GF-D8 (cell line): ENCODE results near the gene NKIRAS1.
A peak's percentile ranks its signal among the peaks of the same experiment; 100 is the strongest.
"Not testable (repeated sequence)": the region's sequence is repeated elsewhere in the genome, so short reads cannot be mapped to it uniquely, and the experiment has no call there.

ENCODE experiments used
- DNase-seq: peaks from one replicate; lab custom pipeline; 2025; lab: John Stamatoyannopoulos, UW

NKIRAS1 gene

GRCh38 chr3:23904545-23904944 is 12.2 kb downstream of the NKIRAS1 start:
- no peak for DNase-seq

- no peak for DNase-seq
These were observed 16.0 kb downstream of the NKIRAS1 start for GRCh38 chr3:23900744-23901143.

GRCh38 chr3:23895181-23895580 is 21.6 kb downstream of the NKIRAS1 start:
- DNase-seq = no peak

- no peak for DNase-seq
These were observed 22.3 kb downstream of the NKIRAS1 start for GRCh38 chr3:23894254-23895061.

- no peak for DNase-seq
These were observed 26.8 kb downstream of the NKIRAS1 start for GRCh38 chr3:23889950-23890349.

GRCh38 chr3:23889386-23889785 is 27.4 kb downstream of the NKIRAS1 start:
- no peak for DNase-seq

- DNase-seq = no peak
These were observed 28.1 kb downstream of the NKIRAS1 start for GRCh38 chr3:23888617-23889228.

- DNase-seq = no peak
These were observed 30.5 kb downstream of the NKIRAS1 start for GRCh38 chr3:23886311-23886710.

GRCh38 chr3:23885210-23885609 is 31.6 kb downstream of the NKIRAS1 start:
- no peak for DNase-seq

GRCh38 chr3:23884481-23884880 is 32.3 kb downstream of the NKIRAS1 start:
- no peak for DNase-seq

GRCh38 chr3:23882487-23882918 is 34.3 kb downstream of the NKIRAS1 start:
- DNase-seq = no peak

- not testable (repeated sequence) for DNase-seq
These were observed 34.8 kb downstream of the NKIRAS1 start for GRCh38 chr3:23881993-23882392.

- DNase-seq = no peak
These were observed 36.0 kb downstream of the NKIRAS1 start for GRCh38 chr3:23880703-23881339.

- DNase-seq = no peak
These were observed 37.3 kb downstream of the NKIRAS1 start for GRCh38 chr3:23879485-23879884.

GRCh38 chr3:23877329-23877980 is 39.3 kb downstream of the NKIRAS1 start:
- DNase-seq = peak; percentile 88

GRCh38 chr3:23876923-23877322 is 39.9 kb downstream of the NKIRAS1 start:
- DNase-seq = no peak

GRCh38 chr3:23875113-23875725 is 41.6 kb downstream of the NKIRAS1 start:
- no peak for DNase-seq

- no peak for DNase-seq
These were observed 42.3 kb downstream of the NKIRAS1 start for GRCh38 chr3:23874359-23875112.

- no peak for DNase-seq
These were observed 42.8 kb downstream of the NKIRAS1 start for GRCh38 chr3:23873941-23874340.

- DNase-seq = no peak
These were observed 44.5 kb downstream of the NKIRAS1 start for GRCh38 chr3:23872330-23872729.

GRCh38 chr3:23871361-23871760 is 45.4 kb downstream of the NKIRAS1 start:
- DNase-seq = not testable (repeated sequence)
